SK-N-SH (cell line): Measurements from ENCODE around the gene TSNAXIP1. TPM values are rescaled to one million over a fixed set of nuclear protein-coding genes. Genes with fewer than 3 reads are reported as not detected.

Experiments
- CTCF ChIA-PET: fragments of 300-600, 350-600 bp; formaldehyde crosslinking; extraction: SDS; loops from one replicate; lab custom pipeline; 2021; lab: Yijun Ruan, JAX
- POLR2A ChIA-PET: fragments of 350-600 bp; sonication (Branson Sonifier 250); formaldehyde crosslinking; extraction: SDS; loops from one replicate; lab custom pipeline; 2020; ENCODE audit warnings: antibody characterized with exemption, inconsistent platforms; lab: Yijun Ruan, JAX
- DNase-seq: peaks from one replicate; pipeline ENCODE4 v3.0.0; 2012
- H2AFZ ChIP-seq: fragments of 200-600 bp; sonication (generic); 2 replicates; pipeline ENCODE4 v1.8.1; 2016; ENCODE audit warnings: antibody characterized with exemption, mild to moderate bottlenecking, low read depth
- H3F3A ChIP-seq: fragments of 200-600 bp; sonication (generic); replicated peaks from 2 replicates; pipeline ENCODE3; 2016; ENCODE audit warnings: antibody characterized with exemption, mild to moderate bottlenecking; ENCODE audit not compliant: insufficient read depth
- H3K27ac ChIP-seq, 2 experiments: fragments of 200-500 bp in 1 of 2; fragments of 200-600 bp in 1 of 2; sonication (Bioruptor generic) in 1 of 2; sonication (generic), shearing (Covaris generic) in 1 of 2; 2 replicates each; pipeline versions ENCODE4 v1.5.1 to v1.6.1; 2014 to 2016; ENCODE audit warnings: low read depth in 2 of 2, inconsistent platforms in 1 of 2, low read length in 1 of 2, mild to moderate bottlenecking in 1 of 2, mixed read lengths in 1 of 2
- H3K27me3 ChIP-seq: fragments of 200-600 bp; sonication (generic), shearing (Covaris generic); 2 replicates; pipeline ENCODE4 v1.6.1; 2016; ENCODE audit warnings: mixed run types; ENCODE audit not compliant: insufficient read depth
- H3K36me3 ChIP-seq, 2 experiments: fragments of 200-500 bp in 1 of 2; fragments of 200-600 bp in 1 of 2; sonication (Bioruptor generic) in 1 of 2; sonication (generic) in 1 of 2; replicated peaks in 1 of 2; 2 replicates each; pipeline versions ENCODE3 to v1.5.1; 2014 to 2016; ENCODE audit warnings: low read length in 1 of 2, mild to moderate bottlenecking in 1 of 2; ENCODE audit not compliant: insufficient read depth in 2 of 2, control insufficient read depth in 1 of 2
- H3K4me1 ChIP-seq, 2 experiments: fragments of 200-500 bp in 1 of 2; fragments of 200-600 bp in 1 of 2; sonication (Bioruptor generic) in 1 of 2; sonication (generic), shearing (Covaris generic) in 1 of 2; 2 replicates each; pipeline versions ENCODE4 v1.5.1 to v1.6.1; 2014 to 2016; ENCODE audit warnings: low read depth in 1 of 2, low read length in 1 of 2, mixed run types in 1 of 2; ENCODE audit not compliant: insufficient read depth in 2 of 2, control insufficient read depth in 1 of 2
- H3K4me2 ChIP-seq: fragments of 200-600 bp; sonication (generic), shearing (Covaris generic); 2 replicates; pipeline ENCODE4 v1.6.1; 2017; ENCODE audit warnings: mixed run types
- H3K4me3 ChIP-seq, 2 experiments: fragments of 200-500 bp in 1 of 2; fragments of 200-600 bp in 1 of 2; sonication (Bioruptor generic) in 1 of 2; sonication (generic), shearing (Covaris generic) in 1 of 2; 2 replicates each; pipeline versions ENCODE4 v1.5.1 to v1.8.1; 2014 to 2016; ENCODE audit warnings: low read depth in 2 of 2, inconsistent platforms in 1 of 2, low read length in 1 of 2, mild to moderate bottlenecking in 1 of 2, mixed read lengths in 1 of 2, moderate library complexity in 1 of 2
- H3K79me2 ChIP-seq: fragments of 200-600 bp; sonication (generic); 2 replicates; pipeline ENCODE4 v1.8.1; 2017; ENCODE audit warnings: mild to moderate bottlenecking; ENCODE audit not compliant: insufficient read depth
- H3K9ac ChIP-seq: fragments of 200-600 bp; sonication (generic); 2 replicates; pipeline ENCODE4 v1.6.1; 2017; ENCODE audit warnings: mixed run types
- H3K9me2 ChIP-seq: fragments of 200-600 bp; sonication (generic); 2 replicates; pipeline ENCODE4 v1.6.1; 2017; ENCODE audit warnings: mixed run types
- H3K9me3 ChIP-seq: fragments of 200-600 bp; sonication (generic); 2 replicates; pipeline ENCODE4 v1.6.1; 2017; ENCODE audit warnings: mixed run types, mild to moderate bottlenecking, moderate library complexity
- H4K20me1 ChIP-seq: fragments of 200-600 bp; sonication (generic); 2 replicates; pipeline ENCODE4 v1.6.1; 2017; ENCODE audit warnings: mild to moderate bottlenecking, mixed run types; ENCODE audit not compliant: insufficient read depth
- CHD2 ChIP-seq: fragments of 150-350 bp; IDR thresholded peaks from 2 replicates; pipeline ENCODE4 v1.6.1; 2018; ENCODE audit warnings: low read length; ENCODE audit not compliant: partially characterized antibody
- EP300 ChIP-seq, 2 experiments: IDR thresholded peaks; 2 replicates each; pipeline versions ENCODE4 v1.4.0 to v1.6.1; 2012; ENCODE audit warnings: borderline replicate concordance in 1 of 2, low read depth in 1 of 2, low read length in 1 of 2
- FOXM1 ChIP-seq: IDR thresholded peaks from 2 replicates; pipeline ENCODE4 v1.4.0; 2012; ENCODE audit warnings: low read depth, mild to moderate bottlenecking
- MAX ChIP-seq: IDR thresholded peaks from 2 replicates; pipeline ENCODE4 v1.4.0; 2012; ENCODE audit warnings: low read depth
- MXI1 ChIP-seq: IDR thresholded peaks from 2 replicates; pipeline ENCODE4 v1.6.1; 2012; ENCODE audit warnings: mild to moderate bottlenecking, low read depth, low read length, improper control_type of control experiment
- NRF1 ChIP-seq: IDR thresholded peaks from 2 replicates; pipeline ENCODE4 v1.6.1; 2012; ENCODE audit warnings: low read depth, mild to moderate bottlenecking, low read length
- RAD21 ChIP-seq: IDR thresholded peaks from 2 replicates; pipeline ENCODE4 v1.6.1; 2012; ENCODE audit warnings: mild to moderate bottlenecking, low read length
- REST ChIP-seq: IDR thresholded peaks from 2 replicates; pipeline ENCODE4 v1.6.1; 2012; ENCODE audit warnings: mild to moderate bottlenecking, low read depth, low read length, moderate library complexity
- SMC3 ChIP-seq: IDR thresholded peaks from 2 replicates; pipeline ENCODE4 v1.6.1; 2012; ENCODE audit warnings: low read depth, low read length, improper control_type of control experiment
- TCF12 ChIP-seq: IDR thresholded peaks from 2 replicates; pipeline ENCODE4 v1.4.0; 2012
- USF1 ChIP-seq: IDR thresholded peaks from 2 replicates; pipeline ENCODE4 v1.4.0; 2012; ENCODE audit warnings: low read depth, borderline replicate concordance
- YY1 ChIP-seq: IDR thresholded peaks from 2 replicates; pipeline ENCODE4 v1.4.0; 2012; ENCODE audit warnings: low read depth, mild to moderate bottlenecking
- ZBTB33 ChIP-seq: IDR thresholded peaks from 2 replicates; pipeline ENCODE4 v1.4.0; 2012; ENCODE audit warnings: low read depth, borderline replicate concordance
- WGBS: methylation state at CpG from one replicate; pipeline ENCODE4 v1.1.6; 2017; ENCODE audit warnings: low lambda C conversion rate; 5-methylcytosine and 5-hydroxymethylcytosine counted together
- polyA plus RNA-seq, 3 experiments: library from polyadenylated mRNA; depleted of rRNA; stranded (reverse); fragments of >200 nt; gene quantifications; 2 replicates each; pipeline ENCODE4 v1.2.3, GENCODE V29; 2012

The TSNAXIP1 gene
- polyA plus RNA-seq, 1 of the 3 experiments (the other 2 are of a cell fraction), result 4.4 TPM

GRCh38 chr16:67761924-67762323, 44.8 kb upstream of the TSNAXIP1 start (continued):
- TF ChIP-seq REST, result no peak

- TF ChIP-seq ZBTB33, result no peak
- no peak for TF ChIP-seq TCF12
- no peak for TF ChIP-seq EP300 (IDR thresholded peaks at IDR 0.05; ENCODE audit: borderline replicate concordance in 1 of 2, low read depth in 1 of 2, low read length in 1 of 2)
- TF ChIP-seq USF1, result no peak
- TF ChIP-seq RAD21, result no peak
- no peak for TF ChIP-seq CHD2
- POLR2A ChIA-PET, result no interaction called here
- H3F3A ChIP-seq, result no peaks in the 10 kb centered on the region
- 0 out of 2 replicates have a peak, but pooled peaks cover 8% of the 10 kb centered on the region for H4K20me1 ChIP-seq
- no peak overlapping the region for H3K9ac ChIP-seq
- no peaks in the 10 kb centered on the region; the same call in 1 of the 2 replicates for H3K79me2 ChIP-seq
- H3K9me3 ChIP-seq, result no peaks in the 10 kb centered on the region
- no peaks in the 10 kb centered on the region for H3K9me2 ChIP-seq
- CTCF ChIA-PET, result interaction anchor here (0.9 kb wide), 1 partner anchor 54 kb away, joined by 3 read pairs; no protein-coding TSS in a partner anchor
- no peak overlapping the region for H3K27ac ChIP-seq
- peaks cover 0 to 5% of the 10 kb centered on the region in 2 experiments; a peak in 1 of 4 replicates for H3K4me1 ChIP-seq
- H3K4me3 ChIP-seq, result no peak overlapping the region
- DNase-seq, result no peak
- H3K36me3 ChIP-seq, result peaks cover 0 to 2% of the 10 kb centered on the region in 2 experiments
- H3K4me2 ChIP-seq, result no peak overlapping the region
- H3K27me3 ChIP-seq, result no peaks in the 10 kb centered on the region
- H2AFZ ChIP-seq, result no peak overlapping the region
- WGBS, result 89% methylated on average over 2 of the region's 2 CpGs
Measured at GRCh38 chr16:67762385-67762784, 44.3 kb upstream of the TSNAXIP1 start.

- Histone ChIP-seq H3F3A (no peaks in the 10 kb centered on the region), H3K9me2 (no peaks in the 10 kb centered on the region), H3K4me3 (no peak overlapping the region), H3K27me3 (no peaks in the 10 kb centered on the region), H4K20me1 (0 out of 2 replicates have a peak, but pooled peaks cover 8% of the 10 kb centered on the region), H3K79me2 (no peaks in the 10 kb centered on the region; the same call in 1 of the 2 replicates), H3K27ac (no peak overlapping the region), H3K9me3 (no peaks in the 10 kb centered on the region), H3K9ac (no peak overlapping the region), H3K4me1 (peaks cover 1 to 5% of the 10 kb centered on the region in 2 experiments; a peak in 1 of 4 replicates), H3K4me2 (no peak overlapping the region), H2AFZ (no peak overlapping the region), H3K36me3 (peaks cover 0 to 2% of the 10 kb centered on the region in 2 experiments)
- ChIA-PET POLR2A (no interaction called here), CTCF (interaction anchor here (0.9 kb wide), 1 partner anchor 54 kb away, joined by 3 read pairs; no protein-coding TSS in a partner anchor)
- WGBS, result 89% methylated on average over 5 of the region's 5 CpGs
- DNase-seq, result no peak
- TF ChIP-seq USF1 (no peak), SMC3 (no peak), MXI1 (no peak), EP300 (IDR thresholded peaks at IDR 0.05; ENCODE audit: borderline replicate concordance in 1 of 2, low read depth in 1 of 2, low read length in 1 of 2) (no peak), MAX (no peak), YY1 (no peak), FOXM1 (no peak), ZBTB33 (no peak), CHD2 (no peak), NRF1 (no peak)
Measured at GRCh38 chr16:67763066-67763465, 43.6 kb upstream of the TSNAXIP1 start.
